CD4-positive, alpha-beta T cell treated with Interferon gamma for 1 hour (primary cell): ENCODE data around the gene ANKS1B.

Source experiments
- DNase-seq: peaks from one replicate; pipeline ENCODE4 v3.0.0-alpha.2; 2020

The ANKS1B gene

DNA sequence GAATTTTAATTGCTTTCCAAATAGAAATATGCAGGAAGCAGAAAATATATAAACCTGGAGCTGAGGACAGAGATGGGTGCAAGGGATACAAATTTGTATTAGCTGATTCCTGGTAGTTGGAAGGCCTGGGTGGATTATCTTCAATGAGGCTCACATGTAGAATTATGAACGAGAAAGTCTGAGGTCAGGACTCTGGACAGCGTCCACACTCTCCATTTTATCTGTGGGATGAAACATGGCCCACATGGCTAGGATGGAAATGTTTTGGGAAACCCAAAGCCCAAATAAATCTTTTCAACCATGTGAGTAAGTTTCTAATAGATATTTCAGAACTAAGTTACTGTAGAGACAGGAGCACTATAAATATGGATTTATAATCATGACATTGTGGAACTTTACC lies 1083.5 kb downstream of the ANKS1B start:
- no peak for DNase-seq

DNA sequence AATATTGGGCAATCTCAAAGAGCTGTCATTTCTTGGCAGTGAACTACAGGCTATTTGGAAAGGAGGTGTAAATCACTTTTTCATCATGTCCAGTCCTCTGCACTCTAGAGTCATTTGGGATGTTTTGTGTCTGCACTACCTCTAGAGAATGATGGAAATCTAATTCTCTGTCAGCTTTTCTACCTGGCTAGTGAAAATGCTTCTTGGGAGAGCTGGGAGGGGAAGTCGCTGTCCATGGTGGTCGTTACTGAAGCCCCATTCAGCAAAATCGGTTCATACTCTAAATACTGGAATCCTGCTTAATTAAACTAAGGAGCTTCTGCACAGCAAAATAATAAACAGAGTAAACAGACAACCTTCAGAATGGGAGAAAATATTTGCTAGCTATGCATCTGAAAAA lies 1087.8 kb downstream of the ANKS1B start:
- DNase-seq, result no peak

DNA sequence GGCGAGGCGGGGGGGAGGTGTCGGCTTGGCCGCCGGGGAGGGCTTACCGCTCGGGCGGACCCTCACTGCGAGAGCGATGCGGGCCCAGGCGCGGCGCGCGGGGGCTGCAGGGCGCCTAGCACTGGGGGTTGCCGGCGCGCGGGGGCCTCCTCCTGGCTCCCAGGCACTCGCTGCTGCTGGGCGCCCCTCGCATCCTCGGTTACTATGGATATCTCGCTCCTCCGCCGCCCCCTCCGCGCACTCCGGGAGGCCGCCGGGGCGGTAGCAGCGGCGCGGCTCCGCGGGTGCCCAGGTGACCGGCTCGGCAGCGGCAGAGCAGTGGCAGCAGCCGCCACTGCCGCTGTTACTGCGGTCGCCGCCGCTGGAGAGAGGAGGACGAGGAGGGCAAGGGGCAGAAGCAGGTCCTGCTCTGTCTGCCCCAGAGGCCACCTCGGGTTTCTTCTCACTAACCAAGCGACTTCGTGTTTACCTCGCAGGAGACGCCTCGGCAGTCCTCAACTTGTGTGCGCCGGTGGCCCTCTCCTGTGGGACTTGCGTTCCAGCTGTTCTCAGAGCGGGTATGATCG lies 1089.6 kb downstream of the ANKS1B start:
- DNase-seq, result no peak

DNA sequence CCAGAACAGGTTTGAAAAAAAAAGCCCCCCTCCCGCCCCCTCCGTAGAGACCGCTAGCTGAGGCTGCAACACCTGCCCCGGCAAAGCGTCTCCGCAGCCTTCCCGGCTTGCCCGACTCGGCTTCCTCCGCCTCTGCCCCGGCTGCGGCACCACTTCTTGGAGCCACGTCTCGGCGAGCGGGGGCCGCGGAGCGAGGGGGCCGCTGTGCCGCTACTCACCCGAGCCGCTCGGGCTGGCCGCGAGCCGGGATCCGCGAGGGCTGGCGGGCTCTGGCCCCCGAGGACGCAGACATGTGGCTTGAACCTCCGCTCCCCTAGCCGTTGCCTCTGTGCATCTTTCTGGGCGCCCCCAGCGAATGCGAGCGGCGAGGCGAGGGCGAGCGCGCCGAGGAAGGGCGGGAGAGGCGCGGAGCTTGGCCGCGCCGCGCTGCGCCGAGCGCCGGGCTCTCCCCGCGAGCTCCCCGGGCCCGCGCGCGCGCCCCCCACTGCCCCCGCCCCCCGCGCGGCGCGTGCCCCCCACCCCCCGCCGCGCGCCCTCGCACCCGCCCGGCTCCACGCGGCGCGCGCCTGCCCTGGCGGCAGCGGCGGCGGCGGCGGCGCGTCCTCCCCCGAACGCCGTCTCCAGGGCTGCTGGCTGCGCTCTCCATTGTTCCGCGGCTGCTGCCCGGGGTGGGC lies 1090.2 kb downstream of the ANKS1B start:
- no peak for DNase-seq

DNA sequence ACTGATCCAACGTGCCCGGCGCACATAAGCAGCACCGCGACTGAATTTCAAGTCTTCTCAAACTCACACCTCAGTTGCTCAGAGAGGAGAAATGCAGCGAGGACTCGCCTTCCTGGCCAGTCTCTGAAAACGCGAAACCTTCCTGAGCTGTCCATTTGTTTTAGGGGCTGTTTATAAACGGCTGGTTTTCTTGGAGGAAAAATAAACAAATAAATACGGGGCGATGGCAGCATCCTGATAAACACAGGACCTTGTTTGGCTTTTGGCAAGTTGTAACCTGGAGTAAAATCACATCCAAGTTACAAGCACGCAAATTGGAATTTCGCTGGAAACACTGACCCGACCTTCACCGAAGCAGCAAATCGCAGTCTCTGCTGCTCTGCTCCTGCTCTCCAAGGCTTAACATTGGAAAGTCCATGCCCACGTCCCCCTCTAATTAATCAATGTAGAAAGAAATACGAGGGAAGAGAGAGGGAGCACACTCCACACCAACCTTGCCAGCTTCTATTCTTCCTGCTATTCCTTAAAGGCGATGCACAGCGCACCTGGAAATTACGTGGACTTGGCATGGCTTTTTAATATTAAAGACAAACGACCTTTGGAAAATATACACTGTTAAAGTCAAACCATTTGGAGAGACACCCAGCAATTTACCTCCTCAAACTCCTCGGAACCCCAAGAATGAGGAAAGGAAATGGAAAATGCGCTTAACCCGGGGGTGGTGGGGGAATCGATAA lies 1090.9 kb downstream of the ANKS1B start:
- DNase-seq, result no peak

DNA sequence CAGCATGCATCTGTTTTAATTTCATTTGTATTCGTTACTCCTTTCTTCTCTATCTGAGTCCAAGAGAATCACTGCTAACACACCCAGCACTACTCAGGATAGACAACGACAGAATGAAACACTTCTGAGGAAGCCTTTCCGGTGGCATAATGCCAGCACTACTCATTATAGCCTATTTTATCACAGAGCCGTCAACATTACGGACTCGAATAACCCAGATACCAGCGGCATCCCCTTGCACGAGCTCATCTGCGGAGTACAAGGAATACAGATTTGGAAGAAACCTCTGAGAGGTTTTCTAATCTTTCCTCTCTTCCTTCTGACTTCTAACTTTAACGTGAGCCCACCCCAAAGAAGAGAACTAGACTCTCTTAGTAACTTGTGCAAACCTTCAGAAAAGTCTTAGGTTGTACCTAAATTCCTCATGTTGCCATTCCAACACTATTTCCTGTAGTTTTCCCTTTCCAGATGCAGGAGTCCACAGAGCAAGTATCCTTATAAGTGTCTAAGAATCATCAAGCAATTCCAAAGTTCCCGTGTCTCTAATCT lies 1091.5 kb downstream of the ANKS1B start:
- no peak for DNase-seq

DNA sequence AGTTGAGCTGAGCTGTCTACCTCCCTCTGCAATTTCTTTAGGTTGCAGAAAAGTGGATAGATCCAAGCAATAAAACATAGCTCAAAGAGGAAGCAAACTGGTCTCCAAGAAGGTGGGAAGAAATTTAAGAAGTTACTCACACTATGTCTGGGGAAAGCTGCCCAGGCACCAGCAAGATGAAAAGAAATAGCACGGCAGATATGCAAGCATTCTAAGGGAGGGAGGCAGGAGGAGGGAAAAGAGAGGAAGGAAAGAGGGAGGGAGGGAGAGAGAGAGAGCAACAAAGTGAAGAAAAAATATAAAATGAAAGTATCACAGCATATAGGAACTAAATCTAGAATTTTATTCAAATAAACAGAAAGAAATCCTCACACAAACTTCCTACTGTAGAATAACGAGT lies 1099.0 kb downstream of the ANKS1B start:
- no peak for DNase-seq

DNA sequence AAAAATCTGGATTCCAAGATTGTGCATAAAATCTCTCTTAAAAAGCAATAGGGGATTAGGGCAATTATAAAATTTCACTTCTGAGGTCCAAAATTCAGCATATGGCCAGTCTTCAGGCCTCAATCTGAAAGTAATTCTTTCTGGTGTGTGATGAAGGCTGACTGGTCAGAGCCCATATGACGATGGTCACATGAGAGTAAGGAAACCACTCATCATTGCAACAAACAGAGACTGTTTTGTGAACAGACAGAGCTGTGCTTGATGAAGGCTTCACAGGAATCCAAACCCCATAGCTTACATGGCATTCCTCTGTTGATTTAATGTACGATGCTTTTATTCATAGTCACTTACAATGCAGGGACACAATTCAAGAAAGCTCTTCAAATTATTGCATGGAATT lies 1101.5 kb downstream of the ANKS1B start:
- no peak for DNase-seq

DNA sequence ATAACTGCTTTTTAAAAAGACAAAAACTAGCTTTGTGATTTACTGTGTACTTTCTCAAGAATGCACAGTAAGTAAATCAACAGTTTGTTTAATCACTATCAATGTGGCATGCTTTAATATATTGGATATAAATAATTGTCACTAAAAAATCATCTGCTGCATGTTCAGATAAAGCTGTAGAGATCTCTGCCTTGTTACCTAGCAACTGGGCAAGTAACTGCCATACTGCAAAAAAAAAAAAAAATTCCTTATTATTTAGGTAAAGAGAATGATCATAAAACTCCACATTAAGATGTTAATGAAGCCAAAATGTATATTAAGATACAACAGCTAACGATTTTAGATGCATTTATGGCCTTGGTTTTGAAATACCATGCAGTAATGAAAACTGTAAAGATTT lies 1102.2 kb downstream of the ANKS1B start:
- DNase-seq, result no peak

DNA sequence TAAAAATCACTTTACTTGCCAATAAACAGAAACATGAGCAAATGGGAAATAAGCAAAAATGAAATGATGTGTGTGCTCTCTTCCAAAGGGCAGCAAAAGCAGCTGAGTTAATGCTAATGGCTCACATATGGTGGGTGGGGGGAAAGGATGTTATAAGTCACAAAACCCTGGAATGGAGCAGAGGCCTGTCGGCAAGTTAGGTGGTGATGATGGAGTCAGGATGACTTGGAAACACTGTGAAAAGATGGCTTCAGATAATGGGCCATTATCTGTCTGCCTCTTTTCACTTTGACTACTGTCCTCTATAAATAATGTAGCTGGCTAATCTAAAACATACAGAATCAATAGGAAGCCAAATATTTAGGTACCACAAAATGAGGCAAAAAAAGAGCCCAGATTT lies 1111.0 kb downstream of the ANKS1B start:
- DNase-seq, result no peak

DNA sequence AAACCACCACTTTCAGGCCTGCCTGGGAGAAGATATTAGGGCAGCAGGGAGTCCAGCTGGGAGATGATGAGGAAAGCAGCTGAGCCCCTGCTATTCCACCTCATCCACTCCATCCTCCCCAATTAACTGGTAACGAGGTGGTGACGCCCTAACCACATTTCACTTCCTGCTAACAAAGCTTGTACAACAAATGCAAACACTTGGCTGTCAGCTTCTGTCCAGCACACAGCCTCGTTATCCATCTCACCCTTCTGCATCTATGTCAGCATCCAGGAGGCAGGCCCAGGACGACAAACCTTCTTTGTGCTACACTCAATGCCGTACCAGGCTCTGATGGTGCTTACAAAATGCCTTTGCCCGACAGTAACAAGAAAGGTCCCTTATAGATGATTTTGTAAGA lies 1114.2 kb downstream of the ANKS1B start:
- no peak for DNase-seq

DNA sequence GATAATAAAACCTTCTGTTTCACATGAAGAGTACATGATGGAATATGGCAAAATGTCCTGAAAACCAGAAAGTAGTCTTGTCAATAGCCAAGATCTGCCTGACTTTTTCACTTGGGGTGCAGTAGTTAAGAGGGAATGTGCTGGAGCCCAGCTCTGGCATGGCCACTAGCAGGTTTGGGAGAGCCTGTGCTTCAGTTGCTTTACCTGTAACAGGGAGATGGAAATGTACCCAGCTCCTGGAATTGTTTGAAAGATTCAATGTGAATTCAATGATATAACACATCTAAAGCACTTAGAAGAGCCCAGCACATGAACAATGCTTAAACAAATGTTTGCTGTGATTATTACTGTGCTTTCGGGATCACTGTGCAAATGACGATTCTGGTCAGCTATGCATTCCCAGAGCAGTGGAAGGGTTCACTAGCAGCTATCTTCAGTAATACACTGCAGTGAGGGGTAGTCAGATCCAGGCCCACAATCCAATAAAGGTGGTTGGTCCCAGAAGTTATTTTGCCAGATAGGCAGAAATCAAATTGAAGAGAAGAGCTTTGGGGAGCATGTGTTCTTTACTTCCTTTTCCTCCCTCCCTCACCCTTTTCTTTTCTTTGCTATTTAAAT lies 1114.7 kb downstream of the ANKS1B start:
- no peak for DNase-seq

DNA sequence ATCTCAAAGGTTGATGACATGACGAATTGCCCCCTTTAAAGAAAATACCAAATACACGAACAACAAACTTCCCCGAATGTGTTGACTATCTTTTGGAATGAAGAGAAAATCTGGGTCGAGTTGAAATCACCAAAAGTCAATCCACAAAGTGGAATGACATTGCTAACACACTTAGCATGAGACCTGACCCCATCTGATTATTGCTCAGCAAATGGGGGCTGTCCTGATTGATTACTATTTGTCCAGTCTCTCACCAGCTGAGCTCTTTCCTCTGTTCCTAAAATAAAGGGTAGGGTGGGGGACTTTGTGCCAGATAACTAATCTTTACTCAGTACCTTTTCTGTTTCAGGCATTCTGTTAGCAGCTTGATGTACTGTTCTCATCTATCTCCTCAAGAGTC lies 1116.2 kb downstream of the ANKS1B start:
- DNase-seq, result no peak

DNA sequence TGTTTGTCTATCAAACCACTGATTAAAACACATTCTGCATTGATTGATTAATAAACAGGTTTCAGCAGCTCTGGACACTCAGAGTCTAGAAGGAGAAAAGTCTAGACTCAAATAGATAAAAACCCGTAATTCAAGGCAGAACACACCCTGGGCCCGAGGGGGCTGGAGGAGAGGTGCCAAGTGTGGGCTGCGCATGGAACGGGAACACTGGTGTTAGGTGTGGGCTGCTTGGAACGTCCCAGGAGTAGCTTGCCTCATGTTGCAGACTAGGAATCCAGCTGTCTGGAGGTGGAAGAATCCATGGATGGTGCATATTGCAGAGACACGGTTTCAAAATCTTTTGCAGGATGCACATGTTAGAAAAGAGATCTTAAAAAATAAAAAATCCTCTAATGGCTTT lies 1116.7 kb downstream of the ANKS1B start:
- no peak for DNase-seq

DNA sequence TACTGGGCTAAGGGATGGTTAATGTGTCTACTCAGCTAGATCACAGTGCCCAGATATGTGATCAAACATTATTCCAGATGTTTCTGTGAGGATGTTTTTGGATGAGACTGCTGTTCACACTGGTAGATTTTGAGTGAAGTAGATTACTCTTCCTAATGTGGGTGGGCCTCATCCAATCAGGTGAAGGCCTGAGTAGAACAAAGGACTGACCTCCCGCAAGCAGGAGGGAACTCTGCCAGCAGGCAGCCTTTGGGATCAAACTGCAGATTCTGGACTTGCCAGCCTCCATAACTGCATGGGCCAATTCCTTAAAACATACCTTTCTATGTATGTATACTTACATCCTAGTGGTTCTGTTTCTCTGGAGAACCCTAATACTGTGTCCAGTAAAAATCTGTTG lies 1120.4 kb downstream of the ANKS1B start:
- DNase-seq, result no peak

DNA sequence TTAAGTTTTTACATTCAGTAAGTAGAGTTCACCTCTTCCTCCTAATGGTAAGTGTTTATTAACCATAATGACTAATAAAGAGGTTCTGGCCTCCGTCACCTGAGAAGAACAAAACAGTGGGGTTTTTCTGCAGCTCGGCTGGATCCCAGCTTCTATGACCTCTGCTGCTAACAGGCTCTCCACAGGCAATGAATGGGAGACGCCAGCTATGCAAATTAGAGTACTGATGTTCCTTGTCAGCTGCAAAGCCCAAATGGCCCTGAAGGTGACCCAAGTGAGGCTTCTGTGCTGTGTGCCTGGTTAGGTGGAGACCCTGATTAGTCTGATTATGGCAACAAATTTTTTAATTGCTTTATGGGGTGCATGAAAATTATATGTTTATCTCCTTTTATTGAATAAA lies 1121.6 kb downstream of the ANKS1B start:
- no peak for DNase-seq

DNA sequence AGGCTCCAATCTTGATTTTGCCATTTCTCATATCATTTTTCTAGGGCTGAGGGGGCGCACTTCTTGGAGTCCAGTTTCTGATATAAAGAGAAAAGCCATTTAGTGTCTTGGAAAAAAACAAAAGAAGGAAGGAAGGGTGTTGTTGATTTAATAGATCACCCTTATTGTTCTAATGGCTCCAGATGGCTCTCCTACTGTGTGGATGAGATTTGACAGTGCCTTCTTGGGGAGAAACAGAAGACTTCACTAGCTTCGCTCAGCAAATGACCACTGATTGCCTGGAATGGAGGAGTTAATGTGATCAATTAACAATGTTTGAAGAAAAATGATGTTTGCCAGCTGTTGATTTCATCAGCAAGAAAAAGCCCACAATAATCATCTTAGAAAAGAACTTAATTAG lies 1123.5 kb downstream of the ANKS1B start:
- DNase-seq, result no peak

DNA sequence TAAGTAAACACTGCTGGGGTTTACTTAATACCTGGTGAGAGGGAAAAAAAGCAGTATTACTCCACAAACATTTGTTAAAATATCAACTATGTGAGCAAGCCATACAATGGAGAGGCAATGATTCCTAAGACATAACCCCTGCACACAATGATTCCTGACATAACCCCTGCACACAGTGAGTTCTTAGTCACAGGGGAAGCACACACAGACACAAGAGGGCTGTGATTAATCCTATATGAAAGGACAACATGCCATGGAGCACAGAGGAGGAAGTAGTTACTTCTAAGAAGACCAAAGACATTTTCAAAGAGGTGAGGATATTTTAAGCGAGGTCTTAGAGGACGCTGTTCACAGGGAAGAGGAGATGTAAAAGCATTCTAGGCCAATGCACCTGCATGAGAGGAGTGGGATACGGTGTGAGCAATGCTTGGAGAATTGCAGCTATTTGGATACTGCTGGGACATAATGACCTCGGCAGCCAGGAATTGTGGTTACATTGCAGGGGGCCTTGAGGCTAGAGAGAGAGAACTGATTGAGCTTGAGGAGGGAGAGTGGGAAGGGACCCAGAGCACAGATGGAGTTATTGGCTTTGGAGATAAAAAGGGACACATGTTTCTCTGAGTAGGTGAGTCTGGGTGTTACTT lies 1127.7 kb downstream of the ANKS1B start:
- no peak for DNase-seq

DNA sequence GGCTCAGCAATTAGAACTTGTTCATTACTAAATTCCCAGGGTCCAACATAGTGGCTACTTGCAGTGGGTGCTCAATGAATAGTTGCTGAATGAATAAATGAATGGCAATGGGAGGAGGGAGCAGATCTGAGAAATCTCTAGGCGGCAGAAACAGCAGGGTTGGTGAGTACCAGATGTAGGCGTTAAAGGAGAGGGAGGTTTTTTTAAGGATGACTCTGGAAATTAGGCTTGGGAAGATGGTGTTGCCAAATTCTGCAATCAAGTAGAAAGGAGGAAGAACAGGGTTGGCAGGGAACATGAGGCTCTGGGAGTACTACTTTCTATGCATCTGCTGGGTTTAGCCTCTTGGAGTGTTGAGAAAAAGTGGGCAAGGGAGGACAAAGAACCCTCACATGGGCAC lies 1132.6 kb downstream of the ANKS1B start:
- no peak for DNase-seq

DNA sequence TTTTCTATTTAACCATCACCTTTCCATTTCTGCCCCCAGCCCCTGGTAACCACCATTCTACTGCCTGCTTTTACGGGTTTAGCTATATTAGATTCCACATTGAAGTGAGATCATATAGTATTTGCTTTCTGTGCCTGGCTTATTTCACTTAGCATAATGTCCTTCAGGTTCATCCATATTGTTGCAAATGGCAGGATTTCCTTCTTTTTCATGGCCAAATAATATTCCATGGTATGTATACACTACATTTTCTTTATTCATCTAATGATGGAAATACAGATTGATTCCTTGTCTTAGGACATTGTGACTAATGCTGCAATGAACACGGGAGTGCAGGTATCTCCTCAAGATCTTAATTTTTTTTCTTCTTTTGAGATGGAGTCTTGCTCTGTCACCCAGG lies 1137.5 kb downstream of the ANKS1B start:
- DNase-seq, result no peak

DNA sequence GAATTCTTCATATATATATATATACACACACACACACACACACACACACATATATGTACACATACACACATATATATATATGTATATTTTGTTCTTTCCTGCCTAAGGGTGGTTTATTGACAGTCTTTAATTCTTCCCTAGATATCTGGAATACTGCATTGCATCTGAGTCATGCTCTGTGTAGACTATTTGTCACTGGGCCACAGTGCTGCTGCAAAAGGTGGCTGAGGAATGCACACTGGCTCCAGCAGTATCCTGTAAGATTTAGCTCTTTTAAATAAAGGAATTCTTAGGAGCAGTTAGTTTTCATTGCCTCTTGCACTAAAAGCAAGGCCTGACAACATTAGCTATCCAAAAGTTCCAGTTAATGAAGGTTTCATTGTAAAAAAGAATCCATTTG lies 1138.8 kb downstream of the ANKS1B start:
- no peak for DNase-seq

DNA sequence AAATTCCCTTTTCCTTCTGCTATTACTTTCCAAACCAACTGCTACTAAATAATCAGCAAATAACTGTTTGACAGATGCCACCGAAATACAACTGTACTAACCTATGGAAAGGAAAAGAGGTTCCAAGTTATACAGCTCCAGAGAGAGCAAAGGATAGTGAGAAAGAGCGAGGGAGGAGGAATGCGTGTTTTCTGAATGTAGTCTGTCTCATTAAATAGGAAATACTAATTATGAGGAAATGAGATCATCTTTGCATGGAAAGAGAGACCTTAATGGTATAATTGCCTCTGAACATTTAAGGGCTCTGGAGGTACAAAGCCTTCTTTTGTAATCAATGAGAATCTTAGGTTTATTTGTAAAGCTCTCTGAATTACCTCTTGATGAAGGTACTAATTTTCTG lies 1144.4 kb downstream of the ANKS1B start:
- no peak for DNase-seq

DNA sequence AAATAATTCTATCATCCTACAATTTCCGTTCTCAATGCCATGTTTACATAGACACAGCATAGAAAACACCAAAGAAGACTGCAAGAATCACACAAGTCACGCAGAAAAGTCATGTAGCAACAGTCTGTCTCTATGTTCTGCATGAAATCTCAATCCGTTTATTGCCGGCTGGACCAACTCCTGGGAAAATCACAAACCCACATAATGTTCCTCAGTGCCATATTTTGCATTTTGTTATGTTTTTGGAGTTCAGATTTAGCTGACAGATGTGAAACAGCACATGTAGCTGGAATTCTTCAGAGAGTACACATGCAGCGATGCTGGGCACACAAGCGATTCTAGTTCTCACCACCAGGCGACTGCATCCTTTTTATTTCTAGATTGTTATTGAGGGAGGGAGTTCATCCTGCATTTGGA lies 1146.5 kb downstream of the ANKS1B start:
- DNase-seq, result no peak
